ENCODE measurements around the gene RTN4. TPM values are rescaled to one million over a fixed set of nuclear protein-coding genes. Genes with fewer than 3 reads are reported as not detected.

Gene RTN4
- total and polyA plus RNA-seq, 2 experiments from 2014 or later, result 218 to 221 TPM

GRCh38 chr2:55078956-55079355 lies 28.7 kb upstream of the RTN4 start:
- no peaks in the 10 kb centered on the region for H3K27me3 Mint-ChIP-seq (ENCODE audit: insufficient read depth, low read depth, poor library complexity)
- Histone ChIP-seq H3K36me3 (ENCODE audit: insufficient read depth) (no peaks in the 10 kb centered on the region), H3K4me1 (ENCODE audit: insufficient read depth) (no peaks in the 10 kb centered on the region), H3K27ac (ENCODE audit: low read depth) (no peak overlapping the region), H3K4me2 (no peak overlapping the region), H3K79me2 (replicated peaks; ENCODE audit: insufficient read depth) (no peaks in the 10 kb centered on the region), H2AFZ (0 out of 2 replicates have a peak overlapping the region, but pooled peaks have one; percentile 6), H4K20me1 (replicated peaks; ENCODE audit: insufficient read depth) (no peaks in the 10 kb centered on the region), H3K27me3 (ENCODE audit: insufficient read depth) (no peaks in the 10 kb centered on the region), H3K4me3 (no peak overlapping the region), H3K9me2 (ENCODE audit: insufficient read depth) (no peaks in the 10 kb centered on the region; the same call in 1 of the 2 replicates), H3F3A (replicated peaks; ENCODE audit: low read depth) (no peaks in the 10 kb centered on the region)
- H3K27ac Mint-ChIP-seq, result no peak overlapping the region
- DNase-seq (ENCODE audit: low spot score) (no peak), ATAC-seq (no peak)
- TF ChIP-seq EZH2 (IDR thresholded peaks at IDR 0.05; ENCODE audit: low read depth, unreplicated experiment) (no peak), EZH2phosphoT487 (IDR thresholded peaks at IDR 0.05; ENCODE audit: unreplicated experiment) (no peak), CTCF (conservative IDR thresholded peaks at IDR 0.05; ENCODE audit: low read depth in 2 of 2) (no peak), POLR2AphosphoS5 (IDR thresholded peaks at IDR 0.05; ENCODE audit: low read depth) (no peak), JUNB (IDR thresholded peaks at IDR 0.05; ENCODE audit: unreplicated experiment) (no peak), CREB1 (CRISPR knock-in tag; IDR thresholded peaks at IDR 0.05; ENCODE audit: low read depth) (no peak), REST (IDR thresholded peaks at IDR 0.05; ENCODE audit: unreplicated experiment) (no peak)
- no peak overlapping the region for H3K4me3 Mint-ChIP-seq
- H3K9me3 Mint-ChIP-seq, result no peaks in the 10 kb centered on the region
- no peaks in the 10 kb centered on the region for H3K36me3 Mint-ChIP-seq (ENCODE audit: low read depth)
- H3K4me1 Mint-ChIP-seq, result no peaks in the 10 kb centered on the region

GRCh38 chr2:55076721-55077120 lies 26.5 kb upstream of the RTN4 start:
- Mint-ChIP-seq H3K27ac (no peak overlapping the region), H3K4me1 (no peaks in the 10 kb centered on the region), H3K4me3 (no peak overlapping the region), H3K36me3 (ENCODE audit: low read depth) (no peaks in the 10 kb centered on the region), H3K27me3 (ENCODE audit: insufficient read depth, low read depth, poor library complexity) (no peaks in the 10 kb centered on the region), H3K9me3 (no peaks in the 10 kb centered on the region)
- Histone ChIP-seq H3K4me1 (ENCODE audit: insufficient read depth) (no peaks in the 10 kb centered on the region), H3K79me2 (replicated peaks; ENCODE audit: insufficient read depth) (no peaks in the 10 kb centered on the region), H3K27ac (ENCODE audit: low read depth) (no peak overlapping the region), H3K4me3 (no peak overlapping the region), H3F3A (replicated peaks; ENCODE audit: low read depth) (no peaks in the 10 kb centered on the region), H2AFZ (peak overlapping the region; percentile 83; the same call in 1 of the 2 replicates), H4K20me1 (replicated peaks; ENCODE audit: insufficient read depth) (no peaks in the 10 kb centered on the region), H3K4me2 (no peak overlapping the region), H3K9me2 (ENCODE audit: insufficient read depth) (no peaks in the 10 kb centered on the region; the same call in 1 of the 2 replicates), H3K27me3 (ENCODE audit: insufficient read depth) (no peaks in the 10 kb centered on the region), H3K36me3 (ENCODE audit: insufficient read depth) (no peaks in the 10 kb centered on the region)
- DNase-seq (ENCODE audit: low spot score), result no peak
- no peak for ATAC-seq
- TF ChIP-seq REST (IDR thresholded peaks at IDR 0.05; ENCODE audit: unreplicated experiment), result no peak
- no peak for TF ChIP-seq STAT1 (IDR thresholded peaks at IDR 0.05; ENCODE audit: unreplicated experiment)
- TF ChIP-seq CREB1 (CRISPR knock-in tag; IDR thresholded peaks at IDR 0.05; ENCODE audit: low read depth), result no peak
- no peak for TF ChIP-seq CTCF (conservative IDR thresholded peaks at IDR 0.05; ENCODE audit: low read depth in 2 of 2)
- TF ChIP-seq ZNF114 (CRISPR knock-in tag; IDR thresholded peaks at IDR 0.05), result no peak
- TF ChIP-seq ETS1 (IDR thresholded peaks at IDR 0.05), result no peak
- no peak for TF ChIP-seq EZH2phosphoT487 (IDR thresholded peaks at IDR 0.05; ENCODE audit: unreplicated experiment)
- TF ChIP-seq JUNB (IDR thresholded peaks at IDR 0.05; ENCODE audit: unreplicated experiment), result no peak

Measured in GM23338 (cell line).